ENCODE data around the gene MME. TPM values are rescaled to one million over a fixed set of nuclear protein-coding genes. Genes with fewer than 3 reads are reported as not detected.

The MME gene
- total and polyA plus RNA-seq, 2 of the 8 experiments (the other 6 are each of a cell fraction or from before 2014, with no cell fraction given), result 5.0 to 39.6 TPM

DNA sequence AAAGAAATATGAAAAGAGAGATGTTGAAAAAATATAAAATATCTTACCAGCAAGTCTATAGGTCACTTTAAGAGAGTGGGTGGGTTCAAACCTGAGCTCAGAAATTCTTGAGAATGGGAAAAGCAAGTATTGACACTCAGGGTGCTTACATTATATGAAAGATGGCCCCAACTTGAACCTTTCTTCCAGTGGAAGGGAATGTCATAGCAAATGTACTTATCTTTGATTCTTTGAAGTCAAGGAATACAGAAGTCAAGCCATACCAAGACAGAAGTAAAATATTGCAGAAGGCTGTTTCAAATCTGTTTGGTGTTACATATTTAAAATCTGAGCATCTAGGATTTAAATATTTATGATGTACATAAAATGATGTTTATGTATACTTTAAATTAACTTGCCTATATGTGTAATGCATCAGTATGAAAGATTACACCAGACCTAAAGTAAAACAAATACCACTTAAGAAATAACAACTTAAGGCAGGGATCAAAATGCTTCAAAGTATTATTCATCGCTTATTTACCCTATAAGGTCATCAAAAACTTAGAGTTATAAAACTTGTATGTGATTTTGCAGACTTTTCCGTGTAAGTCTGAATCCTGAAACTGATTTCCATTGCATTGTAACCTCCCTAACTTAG, 8.7 kb downstream of the MME start:
- Histone ChIP-seq H4K8ac (ENCODE audit: extremely low read depth, insufficient read depth, low read length) (no peak overlapping the region), H3K9ac (replicated peaks in 1 of 4; ENCODE audit: extremely low read depth in 1 of 4, low read depth in 3 of 4, low read length in 3 of 4) (no peak overlapping the region), H3K4ac (replicated peaks; ENCODE audit: insufficient read length, low read depth, low read length) (no peak overlapping the region), H3K36me3 (ENCODE audit: control insufficient read depth in 2 of 4, insufficient read depth in 4 of 4, low read length in 3 of 4) (peaks cover 0 to 7% (median 0%) of the 10 kb centered on the region in 4 experiments; a peak in 1 of 8 replicates), H2BK12ac (ENCODE audit: low read depth, low read length) (no peak overlapping the region), H3K27ac (ENCODE audit: low read depth, low read length) (no peak overlapping the region), H3K9me3 (ENCODE audit: insufficient read depth in 2 of 2, low read depth in 1 of 2, low read length in 1 of 2) (no peaks in the 10 kb centered on the region), H3K4me3 (ENCODE audit: extremely low read depth in 1 of 4, insufficient read depth in 2 of 4, low read depth in 3 of 4, low read length in 4 of 4) (no peak overlapping the region), H2BK15ac (ENCODE audit: low read length) (no peak overlapping the region), H2BK5ac (ENCODE audit: low read depth, low read length) (no peak overlapping the region), H3K23ac (ENCODE audit: insufficient read length) (no peak overlapping the region), H2AFZ (ENCODE audit: low read length) (no peak overlapping the region), H4K91ac (replicated peaks; ENCODE audit: insufficient read length, low read length) (no peak overlapping the region), H3K79me1 (ENCODE audit: low read depth, low read length) (no peaks in the 10 kb centered on the region), H3K4me1 (replicated peaks in 1 of 4; ENCODE audit: control insufficient read depth in 3 of 4, insufficient read depth in 4 of 4, low read length in 3 of 4) (no peaks in the 10 kb centered on the region), H4K20me1 (replicated peaks in 1 of 2; ENCODE audit: control insufficient read depth in 1 of 2, insufficient read depth in 2 of 2, low read length in 2 of 2) (no peaks in the 10 kb centered on the region), H3K18ac (ENCODE audit: extremely low read depth, low read length) (no peak overlapping the region), H3K23me2 (ENCODE audit: low read depth, low read length) (no peaks in the 10 kb centered on the region), H3K56ac (replicated peaks; ENCODE audit: insufficient read length, low read depth, low read length) (no peak overlapping the region), H2BK20ac (ENCODE audit: low read length) (no peak overlapping the region), H2AK5ac (ENCODE audit: low read depth, low read length) (no peak overlapping the region), H3K27me3 (replicated peaks in 1 of 4; ENCODE audit: control insufficient read depth in 3 of 4, extremely low read depth in 1 of 4, insufficient read depth in 3 of 4, low read length in 3 of 4) (no peaks in the 10 kb centered on the region), H2BK120ac (replicated peaks; ENCODE audit: low read depth, low read length) (no peak overlapping the region), H3K14ac (ENCODE audit: insufficient read length) (no peak overlapping the region), H3K4me2 (ENCODE audit: insufficient read depth in 1 of 2, low read depth in 2 of 2, low read length in 2 of 2) (no peak overlapping the region), H4K5ac (ENCODE audit: insufficient read length, low read depth, low read length) (no peak overlapping the region), H3K79me2 (ENCODE audit: control insufficient read depth in 1 of 2, insufficient read depth in 2 of 2, low read length in 2 of 2) (no peaks in the 10 kb centered on the region)
- DNase-seq (ENCODE audit: low read depth in 1 of 2, low spot score in 2 of 2) (no peak), FAIRE-seq (no peak)
- ChIA-PET CTCF (ENCODE audit: partially characterized antibody) (no interaction called here), POLR2A (ENCODE audit: partially characterized antibody) (no interaction called here)
- 89% methylated on average over 2 of the region's 2 CpGs; no CpG with 5 or more reads in 1 of the 2 experiments for WGBS, 2 experiments (ENCODE audit: extremely low coverage in 1 of 2, insufficient coverage in 1 of 2, insufficient read length in 1 of 2, insufficient replicate concordance in 2 of 2, low coverage in 1 of 2, low lambda C conversion rate in 2 of 2, missing lambda C conversion rate in 1 of 2)
- TF ChIP-seq, protein P1, sequence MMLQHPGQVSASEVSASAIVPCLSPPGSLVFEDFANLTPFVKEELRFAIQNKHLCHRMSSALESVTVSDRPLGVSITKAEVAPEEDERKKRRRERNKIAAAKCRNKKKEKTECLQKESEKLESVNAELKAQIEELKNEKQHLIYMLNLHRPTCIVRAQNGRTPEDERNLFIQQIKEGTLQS (IDR thresholded peaks at IDR 0.05; ENCODE audit: insufficient read depth, low read depth, low read length), result no peak
- TF ChIP-seq CTBP2 (IDR thresholded peaks at IDR 0.05; ENCODE audit: borderline replicate concordance, insufficient read depth, insufficient read length, low read length), result no peak
- TF ChIP-seq JUN (IDR thresholded peaks at IDR 0.05; ENCODE audit: low read depth, low read length), result no peak
- no peak for TF ChIP-seq CHD1 (IDR thresholded peaks at IDR 0.05; ENCODE audit: low read depth, low read length)
- TF ChIP-seq, protein P2, sequence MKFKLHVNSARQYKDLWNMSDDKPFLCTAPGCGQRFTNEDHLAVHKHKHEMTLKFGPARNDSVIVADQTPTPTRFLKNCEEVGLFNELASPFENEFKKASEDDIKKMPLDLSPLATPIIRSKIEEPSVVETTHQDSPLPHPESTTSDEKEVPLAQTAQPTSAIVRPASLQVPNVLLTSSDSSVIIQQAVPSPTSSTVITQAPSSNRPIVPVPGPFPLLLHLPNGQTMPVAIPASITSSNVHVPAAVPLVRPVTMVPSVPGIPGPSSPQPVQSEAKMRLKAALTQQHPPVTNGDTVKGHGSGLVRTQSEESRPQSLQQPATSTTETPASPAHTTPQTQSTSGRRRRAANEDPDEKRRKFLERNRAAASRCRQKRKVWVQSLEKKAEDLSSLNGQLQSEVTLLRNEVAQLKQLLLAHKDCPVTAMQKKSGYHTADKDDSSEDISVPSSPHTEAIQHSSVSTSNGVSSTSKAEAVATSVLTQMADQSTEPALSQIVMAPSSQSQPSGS (IDR thresholded peaks at IDR 0.05; ENCODE audit: low read length), result no peak
- TF ChIP-seq CREB1 (IDR thresholded peaks at IDR 0.05), result no peak
- no peak for TF ChIP-seq SIX5 (IDR thresholded peaks at IDR 0.05; ENCODE audit: low read depth, low read length)
- no peak for TF ChIP-seq GTF2F1 (IDR thresholded peaks at IDR 0.05; ENCODE audit: borderline replicate concordance, low read depth, low read length)
- TF ChIP-seq TEAD4 (IDR thresholded peaks at IDR 0.05; ENCODE audit: low read depth, low read length), result no peak
- no peak for TF ChIP-seq CBX8 (IDR thresholded peaks at IDR 0.05; ENCODE audit: borderline replicate concordance, low read depth, low read length)
- no peak for TF ChIP-seq SRF (IDR thresholded peaks at IDR 0.05; ENCODE audit: low read depth, low read length)

Measured in H1 (cell line).